ENCODE results near the gene SIK2. TPM values are rescaled to one million over a fixed set of nuclear protein-coding genes. Genes with fewer than 3 reads are reported as not detected.
"Not testable (repeated sequence)": the region's sequence is repeated elsewhere in the genome, so short reads cannot be mapped to it uniquely, and the experiment has no call there.

Gene SIK2
- polyA plus RNA-seq, 5 donors, result 23.2 to 33.7 (median 25.4) TPM

DNA sequence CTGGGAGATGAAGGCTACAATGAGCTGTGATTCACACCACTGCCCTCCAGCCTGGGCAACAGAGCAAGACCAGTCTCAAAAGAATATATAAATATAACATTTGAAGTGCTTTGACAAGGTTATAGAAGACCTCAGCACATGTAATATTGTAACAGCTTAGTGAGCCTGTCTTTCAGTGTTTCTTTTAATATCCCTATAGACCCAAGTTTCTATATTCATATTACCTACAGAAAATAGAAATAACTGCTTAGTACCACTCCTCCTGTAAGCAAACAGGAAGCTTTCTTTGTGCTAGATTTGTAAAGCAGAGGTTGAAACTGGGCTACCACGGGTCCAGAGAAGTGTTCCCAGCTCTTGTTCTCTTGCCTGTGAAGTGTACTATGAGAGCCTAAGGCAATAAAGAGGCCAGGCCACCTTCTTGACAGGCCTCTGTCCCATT, 95.7 kb downstream of the SIK2 start:
- no peak for DNase-seq

DNA sequence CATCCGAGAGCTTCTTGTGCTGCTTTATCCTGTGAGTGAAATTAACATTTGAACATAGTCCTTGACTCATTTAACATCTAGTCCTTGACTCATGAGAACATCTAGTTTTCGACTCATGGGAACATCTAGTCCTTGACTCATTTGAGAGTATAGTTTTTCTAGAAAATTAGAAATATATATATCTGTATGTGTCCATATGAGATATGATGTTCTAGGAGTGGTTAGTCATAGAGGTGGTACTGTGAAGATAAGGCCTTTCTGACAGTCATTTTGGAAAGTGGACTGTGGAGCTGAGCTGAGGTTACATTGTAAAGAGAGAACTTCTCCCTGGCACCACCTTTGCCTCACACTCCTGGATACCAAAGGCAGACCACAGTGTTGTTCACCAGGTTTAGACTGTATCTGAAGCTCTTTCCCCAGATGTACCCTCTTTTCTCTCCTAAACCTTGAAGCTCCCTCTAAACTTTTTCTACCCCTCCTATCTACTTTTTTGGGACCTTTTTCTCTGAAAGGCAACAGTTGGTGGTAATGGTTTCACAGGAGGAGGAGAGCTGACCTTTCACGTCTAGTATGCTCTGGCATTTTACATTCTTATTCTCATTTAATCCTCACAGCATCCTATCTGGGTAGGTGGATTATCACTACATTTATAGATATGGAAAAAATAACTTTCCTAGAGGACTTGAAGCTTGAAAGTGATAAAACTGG, 96.8 kb downstream of the SIK2 start:
- DNase-seq, result no peak

GRCh38 chr11:111699579-111700156, 97.4 kb downstream of the SIK2 start:
- DNase-seq, result no peak

GRCh38 chr11:111700162-111700561, 97.9 kb downstream of the SIK2 start:
- no peak for DNase-seq

GRCh38 chr11:111702623-111703022, 100.4 kb downstream of the SIK2 start:
- no peak for DNase-seq

DNA sequence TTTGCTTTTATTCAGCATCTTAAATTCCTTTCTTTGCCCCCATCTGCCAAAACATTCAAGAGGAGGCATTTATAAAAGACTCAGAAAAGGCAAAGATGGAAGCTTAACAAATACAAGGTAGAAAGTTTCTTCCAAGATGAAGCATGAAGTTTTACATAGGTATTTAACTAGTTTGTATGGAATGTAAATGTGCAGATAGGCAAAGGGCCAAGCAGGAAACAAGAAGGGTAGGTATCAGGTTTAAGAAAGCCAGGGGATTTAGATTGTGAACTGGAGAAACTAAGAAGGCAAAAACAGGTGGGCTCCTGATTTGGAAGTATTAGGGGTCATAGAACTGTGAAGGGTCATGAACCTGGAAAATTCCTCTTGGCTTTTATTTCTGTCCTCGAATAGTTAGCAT, 101.3 kb downstream of the SIK2 start:
- peak; percentile 21 to 31 for DNase-seq

- DNase-seq, result peak; percentile 85 to 87
Observed at GRCh38 chr11:111707039-111707690, 104.9 kb downstream of the SIK2 start.

GRCh38 chr11:111707691-111708067, 105.4 kb downstream of the SIK2 start:
- DNase-seq, result no peak

DNA sequence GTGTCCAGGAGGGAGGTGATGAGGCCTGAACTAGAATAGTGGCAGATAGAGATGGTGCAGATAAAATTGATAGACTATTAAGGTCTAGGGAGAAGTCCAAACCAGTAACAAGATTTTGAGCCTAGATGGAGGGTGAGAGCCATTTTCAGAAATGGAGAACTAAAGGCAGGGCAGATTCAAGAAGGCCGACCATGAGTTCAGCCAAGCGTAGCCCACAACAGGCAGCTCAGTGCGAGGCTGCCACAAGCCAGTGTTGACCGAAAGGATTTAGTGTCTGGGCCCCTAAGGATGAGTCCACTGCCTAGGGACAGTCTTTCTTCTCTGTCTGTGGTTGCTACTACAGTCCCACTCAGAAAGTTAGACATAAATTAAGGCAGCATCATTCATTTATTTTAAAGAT, 112.3 kb downstream of the SIK2 start:
- no peak for DNase-seq

GRCh38 chr11:111715142-111715816, 113.0 kb downstream of the SIK2 start:
- no peak for DNase-seq

DNA sequence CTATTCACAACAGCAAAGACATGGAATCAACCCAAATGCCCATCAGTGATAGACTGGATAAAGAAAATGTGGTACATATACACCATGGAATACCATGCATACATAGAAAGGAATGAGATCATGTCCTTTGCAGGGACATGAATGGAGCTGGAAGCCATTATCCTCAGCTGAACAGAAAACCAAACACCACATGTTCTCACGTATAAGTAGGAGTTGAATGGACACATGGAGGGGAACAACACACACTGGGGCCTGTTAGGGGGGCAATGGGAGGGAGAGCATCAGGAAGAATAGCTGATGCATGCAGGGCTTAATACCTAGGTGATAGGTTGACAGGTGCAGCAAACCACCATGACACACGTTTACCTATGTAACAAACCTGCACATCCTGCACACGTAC, 115.4 kb downstream of the SIK2 start:
- DNase-seq, result not testable (repeated sequence)

DNA sequence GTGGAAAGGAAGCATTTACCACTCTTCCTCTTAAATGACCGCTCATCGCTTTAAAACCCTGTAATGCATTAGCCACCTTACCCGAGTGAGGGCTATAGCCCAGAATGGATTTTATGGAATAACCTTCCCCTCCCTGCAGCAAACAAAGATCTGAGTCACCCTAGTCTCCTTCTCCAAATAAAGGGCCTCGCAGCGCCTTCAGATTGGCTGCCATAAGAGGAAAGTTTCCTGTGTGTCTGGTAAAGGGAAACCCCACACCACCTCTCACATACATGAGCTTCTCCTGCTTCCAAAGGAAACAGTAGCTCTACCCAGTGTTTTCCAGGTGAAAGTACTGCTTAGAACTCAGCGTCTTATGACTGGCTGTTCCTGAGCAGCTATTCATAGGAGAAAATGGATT, 116.2 kb downstream of the SIK2 start:
- DNase-seq, result no peak

GRCh38 chr11:111718859-111719258, 116.6 kb downstream of the SIK2 start:
- no peak for DNase-seq

GRCh38 chr11:111719379-111719778, 117.1 kb downstream of the SIK2 start:
- DNase-seq, result no peak

GRCh38 chr11:111720801-111721494, 118.7 kb downstream of the SIK2 start:
- DNase-seq, result no peak

DNA sequence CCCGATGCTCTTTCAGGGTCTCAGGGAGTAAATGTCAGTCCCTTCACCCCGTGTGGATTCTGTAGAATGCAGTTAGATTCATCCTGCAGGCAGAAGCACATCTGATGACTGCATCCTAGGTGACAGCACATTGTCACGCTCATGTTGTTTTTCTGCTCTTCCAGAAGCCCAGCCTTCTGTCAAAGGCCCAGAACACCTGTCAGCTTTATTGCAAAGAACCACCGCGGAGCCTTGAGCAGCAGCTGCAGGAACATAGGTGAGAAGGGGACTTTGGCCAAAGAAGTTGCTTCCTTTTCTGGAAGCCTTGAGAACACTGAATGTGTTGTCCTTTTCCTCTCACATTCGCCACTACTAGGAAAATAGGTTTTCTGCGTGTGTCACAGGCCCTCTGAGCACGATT, 120.3 kb downstream of the SIK2 start:
- no peak for DNase-seq

- no peak for DNase-seq
Observed at GRCh38 chr11:111723595-111723994, 121.3 kb downstream of the SIK2 start.

DNA sequence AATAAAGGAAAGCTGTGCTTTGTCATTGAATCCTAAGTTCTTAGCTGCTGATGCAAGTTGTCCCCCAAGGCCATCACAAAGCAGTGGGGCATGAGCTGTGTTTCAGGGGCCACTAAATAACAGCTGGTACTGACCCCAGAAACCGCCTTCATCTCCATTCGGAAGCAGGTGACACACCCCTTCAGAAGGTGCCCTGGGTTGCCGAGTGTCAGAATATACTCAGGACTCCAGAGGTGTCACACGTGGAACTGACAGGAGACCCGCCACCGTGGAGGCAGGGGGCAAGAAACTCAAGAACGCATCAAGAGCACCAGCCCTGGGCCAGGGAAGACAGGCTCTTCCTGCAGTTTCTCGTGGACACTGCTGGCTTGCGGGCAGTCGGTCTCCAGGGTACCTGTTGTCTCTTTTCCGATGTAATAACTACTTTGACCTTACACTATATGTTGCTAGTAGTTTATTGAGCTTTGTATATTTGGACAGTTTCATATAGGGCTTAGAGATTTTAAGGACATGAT, 122.4 kb downstream of the SIK2 start:
- no peak for DNase-seq

- DNase-seq, result no peak
Observed at GRCh38 chr11:111725621-111726020, 123.4 kb downstream of the SIK2 start.

DNA sequence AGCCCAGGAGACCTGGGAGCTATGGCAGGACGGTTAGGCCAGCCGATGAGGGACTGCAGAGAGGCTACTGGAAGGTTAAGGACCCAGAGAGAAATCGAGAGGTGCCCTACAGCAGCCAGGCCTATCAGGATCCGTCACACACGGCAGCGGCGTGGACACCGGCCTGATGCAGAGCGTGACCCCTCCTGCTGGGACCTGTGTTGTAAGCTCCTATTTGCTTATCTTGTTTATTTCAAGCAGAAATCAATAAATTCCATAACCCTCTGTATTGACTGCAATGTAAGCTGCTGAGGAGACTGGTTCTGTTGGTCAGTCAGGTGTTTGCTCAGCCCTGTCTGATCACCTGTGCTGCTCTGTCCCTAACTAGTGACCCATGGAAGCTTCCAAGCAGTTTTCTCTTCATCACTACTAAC, 124.1 kb downstream of the SIK2 start:
- no peak for DNase-seq

DNA sequence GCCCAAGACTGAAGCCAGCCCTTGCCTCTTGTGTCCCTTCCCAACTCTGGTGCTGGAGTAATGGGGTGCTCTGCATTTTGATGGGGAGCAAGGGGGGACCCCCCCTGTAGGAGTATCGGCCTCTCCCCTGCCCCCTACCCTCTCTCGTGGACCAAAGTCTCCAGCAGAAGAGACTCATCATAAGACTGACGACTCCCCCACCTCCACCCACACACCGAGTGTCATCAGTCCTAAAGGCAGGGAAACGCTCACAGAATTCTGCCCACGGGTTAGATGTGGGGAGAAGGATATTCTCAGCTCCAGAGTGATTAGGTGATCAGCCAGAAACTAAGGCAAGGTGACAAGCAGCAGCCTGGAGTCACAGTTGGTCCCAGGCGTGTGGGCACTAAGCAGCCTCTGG, 125.2 kb downstream of the SIK2 start:
- no peak for DNase-seq

Measured in right lung (tissue), 5 donors.